ENCODE measurements around the gene NAXE.
"Not testable (repeated sequence)": the region's sequence is repeated elsewhere in the genome, so short reads cannot be mapped to it uniquely, and the experiment has no call there.

The NAXE gene

GRCh38 chr1:156592158-156592909, 758 bp downstream of the NAXE start:
- in situ Hi-C loops (cut with HindIII; ENCODE audit: low sequenced_read_pairs) = no loop called here

DNA sequence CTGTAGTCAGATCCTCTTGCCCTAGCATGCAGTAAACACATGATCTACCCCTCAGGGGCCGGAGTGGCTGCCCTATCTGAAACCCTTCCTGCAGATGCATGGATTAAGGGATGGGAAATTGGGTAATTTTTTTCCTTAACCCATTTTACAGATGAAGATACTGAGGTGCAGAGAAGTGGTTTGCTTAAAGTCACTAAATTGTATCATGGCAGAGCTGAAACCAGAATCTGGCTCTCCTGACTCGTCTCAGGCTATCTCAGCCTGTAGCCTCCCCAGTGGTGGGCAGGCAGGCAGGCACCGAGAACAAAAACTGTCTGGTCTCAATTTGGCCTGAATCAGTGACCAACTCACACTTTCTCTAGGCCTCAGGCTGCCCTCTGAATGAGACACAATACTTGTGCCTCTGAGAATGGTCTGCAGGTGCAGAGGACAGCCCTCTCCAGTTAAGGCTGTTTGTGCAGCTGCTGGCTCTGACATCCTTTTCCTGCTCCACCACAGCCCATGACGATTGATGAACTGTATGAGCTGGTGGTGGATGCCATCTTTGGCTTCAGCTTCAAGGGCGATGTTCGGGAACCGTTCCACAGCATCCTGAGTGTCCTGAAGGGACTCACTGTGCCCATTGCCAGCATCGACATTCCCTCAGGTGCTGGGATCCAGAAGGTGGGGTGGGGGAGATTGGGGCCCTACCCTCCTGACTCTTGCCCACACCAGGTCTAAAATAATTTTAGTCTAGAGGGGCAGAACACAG, 1.5 kb downstream of the NAXE start:
- in situ Hi-C loops (cut with HindIII; ENCODE audit: low sequenced_read_pairs) = no loop called here

DNA sequence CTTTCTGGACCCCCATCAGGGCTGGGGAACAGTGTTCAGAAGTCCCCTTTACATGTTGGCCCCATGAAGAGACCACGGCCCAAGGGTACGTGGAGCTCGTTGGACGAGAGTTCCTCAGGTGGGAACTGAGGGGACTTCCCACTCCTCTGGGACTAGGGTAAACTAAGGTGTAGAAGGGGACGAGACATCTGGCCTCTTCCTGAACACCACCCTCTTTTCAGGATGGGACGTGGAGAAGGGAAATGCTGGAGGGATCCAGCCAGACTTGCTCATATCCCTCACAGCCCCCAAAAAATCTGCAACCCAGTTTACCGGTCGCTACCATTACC, 2.0 kb downstream of the NAXE start:
- in situ Hi-C loops (cut with HindIII; ENCODE audit: low sequenced_read_pairs) = no loop called here

DNA sequence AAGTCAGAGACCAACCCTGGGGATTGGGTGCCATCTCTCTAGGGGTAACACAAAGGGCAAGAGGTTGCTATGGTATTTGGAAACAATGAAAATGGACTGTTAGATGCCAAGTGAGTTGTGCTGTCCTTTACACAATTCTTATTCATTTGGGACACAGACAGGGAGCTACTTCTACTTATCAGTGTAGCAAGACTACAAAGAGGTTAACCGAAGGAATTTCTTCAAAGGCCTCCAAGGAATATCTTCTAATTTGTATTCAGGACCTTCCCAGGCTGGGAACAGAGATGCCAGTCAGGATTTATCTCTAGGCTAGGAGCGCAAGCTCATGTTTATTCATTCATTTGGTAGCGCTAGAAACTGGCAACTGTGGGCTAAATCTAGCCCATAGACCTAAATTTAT, 2.6 kb downstream of the NAXE start:
- in situ Hi-C loops (cut with HindIII; ENCODE audit: low sequenced_read_pairs) = no loop called here

DNA sequence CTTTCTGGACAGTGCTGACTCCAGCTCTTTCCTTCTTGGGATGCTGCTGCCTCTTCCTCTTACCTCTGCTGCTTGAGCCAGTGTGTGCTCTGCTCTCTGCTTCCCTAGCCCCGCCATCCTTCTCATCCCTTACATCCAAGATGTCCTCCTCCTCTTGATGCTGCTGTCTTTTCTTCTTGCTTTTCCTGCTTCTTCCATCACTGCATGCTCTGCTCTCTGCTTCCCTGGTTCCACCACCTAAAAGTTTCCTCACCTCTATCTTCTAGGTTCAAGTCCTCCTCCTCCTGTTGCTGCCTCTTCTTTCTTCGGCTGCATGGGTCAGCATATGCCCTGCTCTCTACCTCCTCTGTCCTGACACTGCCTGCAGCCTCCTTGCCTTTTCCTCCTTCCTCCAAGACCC, 3.4 kb downstream of the NAXE start:
- in situ Hi-C loops (cut with HindIII; ENCODE audit: low sequenced_read_pairs) = no loop called here

DNA sequence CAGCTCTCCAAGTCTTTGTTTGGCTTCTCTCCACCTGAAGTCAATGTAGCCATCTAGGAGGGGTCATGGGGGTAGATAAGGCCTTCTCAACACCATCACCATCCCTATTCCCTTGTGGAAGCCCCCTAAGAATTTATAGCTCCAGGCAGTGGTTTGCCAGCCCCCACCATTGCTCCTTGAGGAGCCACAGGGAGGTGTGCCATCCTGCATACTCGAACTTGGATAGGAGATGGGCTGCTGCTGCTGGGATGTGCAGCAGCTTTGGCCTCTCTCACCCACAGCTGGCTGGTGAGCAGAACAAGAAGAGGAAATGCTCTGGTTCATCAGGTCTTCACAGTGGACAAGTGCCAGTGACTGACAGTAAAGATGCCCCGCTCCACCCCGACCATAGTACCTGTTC, 4.8 kb downstream of the NAXE start:
- in situ Hi-C loops (cut with HindIII; ENCODE audit: low sequenced_read_pairs) = no loop called here

DNA sequence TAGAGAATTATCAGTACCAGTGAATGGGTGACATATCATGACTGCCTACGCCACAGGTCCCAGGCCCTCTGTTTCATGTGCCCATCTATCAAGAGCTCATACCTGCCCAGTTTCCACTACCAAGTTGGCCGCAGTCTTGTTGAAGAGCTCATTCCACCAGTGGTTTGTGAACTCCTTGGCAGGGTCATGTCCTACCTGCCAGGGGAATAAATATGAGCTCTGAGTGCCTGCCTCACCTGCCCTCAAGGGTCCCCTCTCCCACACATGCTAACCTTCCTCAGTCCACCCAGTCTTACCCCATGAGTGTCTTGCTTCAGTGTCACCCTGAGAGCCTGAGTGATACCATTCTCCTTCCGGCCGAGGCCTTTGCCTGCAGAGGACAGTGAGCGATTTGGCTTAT, 6.5 kb downstream of the NAXE start:
- in situ Hi-C loops (cut with HindIII; ENCODE audit: low sequenced_read_pairs) = no loop called here

DNA sequence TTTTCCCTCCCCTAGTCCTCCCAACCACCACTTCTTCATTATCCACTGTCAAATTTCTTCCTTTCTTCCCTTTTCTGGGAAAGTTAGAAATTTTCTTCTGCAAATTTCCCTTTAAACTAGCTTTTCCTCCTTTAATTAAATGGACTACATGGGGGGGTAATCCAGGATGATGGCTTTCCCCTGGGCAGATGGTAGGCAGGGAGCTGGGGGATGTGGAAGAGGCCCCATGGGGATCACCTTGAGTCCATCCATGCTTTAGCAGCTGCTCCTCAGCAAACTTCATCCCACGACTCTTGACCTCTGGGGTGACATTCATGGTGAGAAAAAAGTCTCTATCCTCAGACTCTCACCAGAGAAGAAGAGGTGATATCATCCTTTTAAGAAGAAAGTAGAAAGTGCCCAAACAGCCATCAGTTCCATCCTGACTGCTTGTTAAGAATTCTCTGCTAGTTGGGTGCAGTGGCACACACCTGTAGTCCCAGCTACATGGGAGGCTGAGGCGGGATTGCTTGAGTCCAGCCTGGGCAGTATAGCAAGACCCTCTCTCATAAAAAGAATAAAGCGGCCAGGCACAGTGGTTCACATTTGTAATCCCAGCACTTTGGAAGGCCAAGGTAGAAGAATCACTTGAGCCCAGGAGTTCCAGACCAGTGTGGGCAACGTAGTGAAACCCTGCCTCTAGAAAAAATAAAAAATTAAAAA, 7.3 kb downstream of the NAXE start:
- in situ Hi-C loops (cut with HindIII; ENCODE audit: low sequenced_read_pairs) = no loop called here

GRCh38 chr1:156599811-156600210, 8.2 kb downstream of the NAXE start:
- in situ Hi-C loops (cut with HindIII; ENCODE audit: low sequenced_read_pairs) = no loop called here

GRCh38 chr1:156600733-156601121, 9.2 kb downstream of the NAXE start:
- in situ Hi-C loops (cut with HindIII; ENCODE audit: low sequenced_read_pairs) = no loop called here

DNA sequence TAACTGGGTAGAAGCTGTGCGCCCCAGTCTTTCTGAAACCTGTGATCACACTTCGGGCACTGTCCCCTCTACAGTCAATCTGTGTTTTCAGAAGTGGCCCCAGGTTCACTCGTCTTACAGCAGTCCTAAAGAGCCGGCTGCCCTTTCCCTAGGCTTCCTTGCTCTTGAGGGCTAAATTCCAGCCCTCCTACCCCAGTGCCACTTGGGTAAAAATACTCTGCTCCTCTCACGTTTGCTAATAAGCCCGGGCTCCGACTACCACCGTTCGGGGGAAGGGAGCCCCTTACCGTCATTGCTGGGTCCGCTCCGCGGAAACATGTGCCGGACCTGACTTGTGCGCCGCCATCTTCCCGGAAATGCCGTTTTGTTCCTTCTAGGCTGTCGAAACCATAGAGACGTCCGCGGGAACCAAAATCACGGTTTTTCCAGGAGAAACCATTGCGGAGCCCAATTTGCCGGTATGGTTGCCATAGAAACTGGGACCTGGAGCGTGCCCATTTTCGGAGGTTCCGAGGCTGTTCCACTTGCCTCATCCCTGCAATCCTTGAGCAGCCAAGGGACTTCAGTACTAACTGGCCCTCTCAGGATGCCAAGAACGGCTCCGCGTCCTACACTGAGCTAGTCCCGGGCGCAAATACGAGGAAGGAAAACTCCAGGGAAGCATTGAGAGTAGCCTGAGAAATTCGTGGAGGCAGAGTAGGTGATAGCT, 9.7 kb downstream of the NAXE start, which contains the start of gene GPATCH4:
GPATCH4 (minus strand) TSS at position 358 of the 709 bp plus-strand sequence.
- in situ Hi-C loops (cut with HindIII; ENCODE audit: low sequenced_read_pairs) = no loop called here

DNA sequence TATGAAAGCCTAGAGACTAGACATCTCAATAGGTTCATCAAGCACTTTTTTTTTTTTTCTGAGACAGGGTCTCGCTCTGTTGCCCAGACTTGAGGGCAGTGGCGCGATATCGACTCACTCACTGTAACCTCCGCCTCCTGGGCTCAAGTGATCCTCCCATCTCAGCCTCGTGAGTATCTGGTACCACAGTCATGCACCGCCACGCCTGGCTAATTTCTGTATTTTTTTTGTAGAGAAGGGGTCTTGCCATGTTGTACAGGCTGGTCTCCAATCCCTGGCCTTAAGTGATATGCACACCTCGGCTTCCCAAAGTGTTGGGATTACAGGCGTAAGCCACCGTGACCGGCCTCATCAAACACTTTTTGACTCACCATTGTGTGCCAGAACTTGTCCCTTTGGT, 10.3 kb downstream of the NAXE start:
- in situ Hi-C loops (cut with HindIII; ENCODE audit: low sequenced_read_pairs) = no loop called here

DNA sequence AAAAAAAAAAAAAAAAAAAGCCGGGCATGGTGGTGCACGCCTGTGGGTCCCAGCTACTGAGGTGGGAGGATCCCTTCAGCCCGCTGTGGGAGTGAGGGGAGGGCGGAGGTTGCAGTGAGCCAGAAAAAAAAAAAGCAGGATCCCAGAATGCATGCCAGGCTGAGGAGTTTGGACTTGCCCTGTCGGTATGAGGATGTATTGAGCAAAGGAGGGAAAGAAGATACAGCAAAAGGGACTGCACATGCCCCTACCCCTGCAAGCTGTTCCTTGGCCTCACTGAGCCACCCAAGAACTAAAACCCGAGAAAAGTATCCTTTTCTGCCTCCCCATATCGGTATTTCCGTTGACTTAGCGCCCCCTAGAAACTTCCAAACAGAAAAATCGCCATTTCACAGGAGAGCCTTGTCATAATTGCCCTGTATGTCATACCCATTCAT, 11.0 kb downstream of the NAXE start:
- in situ Hi-C loops (cut with HindIII; ENCODE audit: low sequenced_read_pairs) = no loop called here

GRCh38 chr1:156607344-156607743, 15.8 kb downstream of the NAXE start:
- in situ Hi-C loops (cut with HindIII; ENCODE audit: low sequenced_read_pairs) = not testable (repeated sequence)

GRCh38 chr1:156608036-156608674, 16.6 kb downstream of the NAXE start:
- in situ Hi-C loops (cut with HindIII; ENCODE audit: low sequenced_read_pairs) = no loop called here

DNA sequence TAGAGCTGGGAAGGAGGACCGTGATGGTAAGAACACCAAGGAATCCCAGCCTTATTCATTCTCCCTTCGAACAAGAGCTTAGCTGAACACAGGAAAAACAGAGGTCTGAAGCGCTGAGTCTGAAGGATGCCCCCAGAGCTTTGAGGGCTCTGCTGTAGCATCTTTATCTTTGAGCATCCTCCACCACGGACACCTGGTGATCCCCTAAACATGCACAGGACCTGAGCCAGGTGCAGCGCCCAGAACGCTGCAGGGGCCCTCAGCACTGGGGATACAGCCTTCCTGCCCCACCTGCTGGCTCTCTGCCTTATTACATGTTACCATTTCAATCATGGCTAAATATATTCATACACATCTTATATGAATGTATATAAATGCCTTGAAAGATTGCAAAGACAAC, 17.4 kb downstream of the NAXE start:
- in situ Hi-C loops (cut with HindIII; ENCODE audit: low sequenced_read_pairs) = no loop called here

GRCh38 chr1:156610072-156610471, 18.5 kb downstream of the NAXE start:
- in situ Hi-C loops (cut with HindIII; ENCODE audit: low sequenced_read_pairs) = not testable (repeated sequence)

DNA sequence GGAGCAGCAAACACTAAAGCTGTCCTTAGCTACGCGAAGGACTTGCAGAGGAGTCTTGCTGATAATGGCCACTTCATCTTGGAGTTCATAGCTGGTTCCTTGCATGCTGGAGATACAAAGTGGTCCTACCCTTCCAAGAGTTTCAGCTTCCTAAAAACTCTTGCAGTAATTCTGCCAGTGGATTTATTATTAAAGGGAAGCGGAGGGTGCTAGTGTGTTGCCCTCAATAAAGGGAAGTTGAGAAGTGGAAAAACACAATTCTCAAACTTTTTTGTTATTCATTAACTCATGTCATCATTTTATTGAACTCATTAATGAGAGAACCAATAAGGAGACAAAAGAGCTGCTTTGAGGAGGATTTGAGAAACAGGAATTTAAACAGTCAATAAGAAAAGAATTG, 21.1 kb downstream of the NAXE start:
- in situ Hi-C loops (cut with HindIII; ENCODE audit: low sequenced_read_pairs) = no loop called here

DNA sequence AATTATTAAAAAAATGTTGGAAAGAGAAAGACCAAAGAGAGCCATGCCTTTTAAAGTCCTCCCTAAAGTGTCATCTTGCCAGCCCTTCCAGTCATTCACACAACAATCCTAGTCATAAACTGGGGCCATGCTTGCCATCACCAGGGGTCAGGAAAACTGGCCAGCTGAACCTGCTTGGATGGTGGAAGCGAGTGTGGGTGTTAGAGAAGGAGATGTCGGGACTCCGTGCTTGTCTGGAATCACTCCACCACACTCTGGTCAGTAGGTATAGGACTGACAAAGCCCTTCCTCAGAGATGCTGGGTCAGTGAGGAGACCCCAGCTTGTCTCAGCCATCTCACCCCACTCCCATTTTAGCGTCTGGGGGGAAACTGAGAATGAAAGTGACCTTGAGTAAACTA, 24.4 kb downstream of the NAXE start:
- in situ Hi-C loops (cut with HindIII; ENCODE audit: low sequenced_read_pairs) = no loop called here

DNA sequence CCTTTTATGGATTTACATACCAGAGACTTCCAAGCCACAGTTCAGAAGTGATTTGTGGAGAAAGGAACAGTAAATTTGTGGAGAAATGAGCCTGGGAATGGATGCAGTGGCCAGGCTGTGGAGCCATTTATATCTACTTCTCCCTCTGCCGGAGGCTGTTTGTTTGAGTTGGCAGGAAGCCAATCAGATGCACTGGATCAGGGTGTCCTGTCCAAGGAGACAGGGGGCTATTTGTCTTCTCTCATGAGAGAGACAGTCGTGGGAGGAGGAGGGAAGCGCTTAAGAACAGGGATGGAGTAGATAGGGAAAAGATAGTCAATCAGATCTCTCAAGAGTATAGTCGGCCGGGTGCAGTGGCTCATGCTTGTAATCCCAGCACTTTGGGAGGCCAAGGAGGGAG, 24.9 kb downstream of the NAXE start:
- in situ Hi-C loops (cut with HindIII; ENCODE audit: low sequenced_read_pairs) = no loop called here

All from DLD1 (cell line).